Pancreas (tissue), 10 donors: Measurements from ENCODE around the gene ADCY3. TPM values are rescaled to one million over a fixed set of nuclear protein-coding genes. Genes with fewer than 3 reads are reported as not detected.

ENCODE experiments used
- ATAC-seq, 4 donors: fragments of 200-7000 bp; cut with Tn5 transposase; one replicate each; pipeline versions ENCODE4 v1.8.0 to v1.9.1; 2020; ENCODE audit warnings: mild to moderate bottlenecking in 4 of 4, moderate library complexity in 4 of 4
- DNase-seq, 6 donors: peaks; one replicate each; pipeline ENCODE4 v3.0.0-alpha.2; 2020
- FAIRE-seq: peaks from 2 replicates; lab custom pipeline; 2012; peaks lifted over from hg19 to GRCh38; lab: Jason Lieb, UNC
- H3K27ac ChIP-seq, 4 donors: fragments of 200-600 bp; sonication (generic); 1 replicate in 3 of 4; 2 replicates in 1 of 4; pipeline versions ENCODE4 v1.5.0 to v1.8.0; 2020
- H3K27me3 ChIP-seq, 4 donors: fragments of 200-600 bp; one replicate each; pipeline ENCODE4 v1.8.0; 2021
- H3K36me3 ChIP-seq, 3 donors: fragments of 200-600 bp; sonication (generic) in 1 of 3; one replicate each; pipeline versions ENCODE4 v1.5.0 to v1.8.0; 2020 to 2021
- H3K4me1 ChIP-seq, 3 donors: fragments of 200-600 bp; one replicate each; pipeline ENCODE4 v1.8.0; 2021
- H3K4me3 ChIP-seq, 4 donors: fragments of 200-600 bp; sonication (generic) in 2 of 4; one replicate each; pipeline versions ENCODE4 v1.5.0 to v1.8.0; 2020 to 2021
- H3K9me3 ChIP-seq, 4 donors: fragments of 200-600 bp; one replicate each; pipeline ENCODE4 v1.8.0; 2021
- CTCF ChIP-seq, 4 donors: fragments of 200-600 bp; sonication (generic) in 3 of 4; IDR thresholded peaks; one replicate each; pipeline versions ENCODE4 v1.5.0 to v1.8.0; 2021; ENCODE audit warnings: antibody characterized with exemption in 4 of 4
- WGBS, 2 donors: extraction: QIAGEN DNeasy Blood & Tissue Kit; methylation state at CpG; one replicate each; pipeline ENCODE4 v1.1.7; 2013; 5-methylcytosine and 5-hydroxymethylcytosine counted together
- intact Hi-C, 3 donors: fragments of 100-400 bp; cut with DNase I; formaldehyde crosslinking; loops; one replicate each; pipeline versions ENCODE4 v1.11.1 to v1.14.2; 2022
- polyA plus RNA-seq, 2 donors: library from polyadenylated mRNA; stranded (reverse); fragments of 200-250 nt; gene quantifications; one replicate each; pipeline ENCODE4 v1.2.3, GENCODE V29; 2013
- total RNA-seq, 6 donors: library from RNA; stranded (reverse); fragmentation: NEBNext Ultra II Directional in 4 of 6; extraction: Animal tissue kit (Norgen Biotek cat#: 25700) in 4 of 6; gene quantifications; one replicate each; pipeline versions ENCODE4 v1.2.1 to v1.2.4, GENCODE V29; 2021 to 2023
- donor health status: healthy with polysubstance abuse.
- donor health status: DM: no; HTN: no; CAD: no; lungs with moderate emphysema.
- donor health status: DM: no; HTN: no; CAD: no.
- donor health status: control.
- donor health status: control.
- donor health status: Bipolar disorder and iron deficiency.
- donor health status: DM: yes; HTN: yes; CAD: no.
- donor health status: DM: no; HTN: no; CAD: no.
- donor health status: DM: no; HTN: no; CAD: no.
- donor health status: DM: yes; HTN: yes; CAD: no.

The ADCY3 gene
- total and polyA plus RNA-seq, 8 donors: 4.7 to 29.4 (median 11.0) TPM

GRCh38 chr2:24924266-24924665 lies 4.2 kb upstream of the ADCY3 start:
- ATAC-seq (no peak), DNase-seq (no peak), FAIRE-seq (no peak)
- WGBS, 2 donors: 86 to 91% methylated on average over 5 of the region's 5 CpGs
- Histone ChIP-seq H3K27me3 (no peaks in the 10 kb centered on the region), H3K4me3 (no peak overlapping the region), H3K36me3 (no peaks in the 10 kb centered on the region), H3K9me3 (no peaks in the 10 kb centered on the region), H3K27ac (no peak overlapping the region), H3K4me1 (no peaks in the 10 kb centered on the region)
- intact Hi-C loops: no loop called here
- no peak for TF ChIP-seq CTCF (IDR thresholded peaks at IDR 0.05)

GRCh38 chr2:24923106-24923505 lies 3.1 kb upstream of the ADCY3 start:
- TF ChIP-seq CTCF (IDR thresholded peaks at IDR 0.05): no peak
- no peak for DNase-seq
- no peak for FAIRE-seq
- Histone ChIP-seq H3K4me1 (no peaks in the 10 kb centered on the region), H3K27ac (no peak overlapping the region), H3K36me3 (no peaks in the 10 kb centered on the region), H3K27me3 (no peaks in the 10 kb centered on the region), H3K4me3 (no peak overlapping the region), H3K9me3 (no peaks in the 10 kb centered on the region)
- ATAC-seq: no peak
- WGBS, 2 donors: 89 to 94% methylated on average over 10 of the region's 10 CpGs
- intact Hi-C loops: no loop called here

GRCh38 chr2:24922556-24922955 lies 2.5 kb upstream of the ADCY3 start:
- TF ChIP-seq CTCF (IDR thresholded peaks at IDR 0.05): no peak
- no peak for FAIRE-seq

DNA sequence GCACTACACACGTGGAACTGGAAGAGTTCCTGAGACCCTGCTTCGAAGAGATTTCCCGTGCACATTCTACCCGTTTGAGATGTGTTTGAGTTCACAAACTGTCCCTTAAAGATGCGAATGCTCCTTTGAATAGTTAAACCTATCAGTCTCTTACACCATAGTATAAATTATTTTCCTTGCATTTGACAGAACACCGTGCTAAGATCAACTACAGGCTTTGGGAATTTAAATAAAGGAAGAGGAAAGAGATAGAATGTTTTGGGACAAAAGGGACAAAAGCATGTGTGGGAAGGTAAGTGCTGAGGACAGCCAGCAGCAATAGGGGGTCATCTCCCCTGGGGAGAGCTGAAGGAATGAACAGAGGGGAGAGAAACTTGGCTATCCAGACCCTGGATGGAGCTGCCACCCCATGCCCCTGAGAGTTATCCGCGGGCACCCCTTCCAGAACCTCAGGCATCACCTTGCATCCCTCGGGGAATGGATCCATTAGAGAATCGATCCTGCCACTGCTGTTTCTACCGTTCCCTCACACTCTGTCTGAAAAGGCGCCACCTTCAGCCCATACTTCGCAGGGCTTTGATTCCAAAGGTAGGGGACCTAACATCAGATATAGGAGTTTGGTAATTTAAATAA lies 888 bp upstream of the ADCY3 start:
- H3K27me3 ChIP-seq: no peaks in the 10 kb centered on the region
- intact Hi-C loops: no loop called here
- FAIRE-seq (no peak), ATAC-seq (no peak), DNase-seq (no peak)
- H3K4me1 ChIP-seq: no peaks in the 10 kb centered on the region
- H3K9me3 ChIP-seq: no peaks in the 10 kb centered on the region
- TF ChIP-seq CTCF (IDR thresholded peaks at IDR 0.05): no peak
- no peak overlapping the region for H3K27ac ChIP-seq
- H3K4me3 ChIP-seq: peak overlapping the region; percentile 40 to 58 (median 52)
- WGBS, 2 donors: 25 to 27% methylated on average over 13 of the region's 13 CpGs
- H3K36me3 ChIP-seq: no peaks in the 10 kb centered on the region

More at GRCh38 chr2:24922556-24922955, 2.5 kb upstream of the ADCY3 start:
- intact Hi-C loops: no loop called here
- Histone ChIP-seq H3K9me3 (no peaks in the 10 kb centered on the region), H3K4me3 (no peak overlapping the region), H3K4me1 (no peaks in the 10 kb centered on the region), H3K36me3 (no peaks in the 10 kb centered on the region), H3K27me3 (no peaks in the 10 kb centered on the region), H3K27ac (no peak overlapping the region)
- ATAC-seq (no peak), DNase-seq (no peak)
- 96 to 100% methylated on average over 1 of the region's 1 CpG for WGBS, 2 donors

DNA sequence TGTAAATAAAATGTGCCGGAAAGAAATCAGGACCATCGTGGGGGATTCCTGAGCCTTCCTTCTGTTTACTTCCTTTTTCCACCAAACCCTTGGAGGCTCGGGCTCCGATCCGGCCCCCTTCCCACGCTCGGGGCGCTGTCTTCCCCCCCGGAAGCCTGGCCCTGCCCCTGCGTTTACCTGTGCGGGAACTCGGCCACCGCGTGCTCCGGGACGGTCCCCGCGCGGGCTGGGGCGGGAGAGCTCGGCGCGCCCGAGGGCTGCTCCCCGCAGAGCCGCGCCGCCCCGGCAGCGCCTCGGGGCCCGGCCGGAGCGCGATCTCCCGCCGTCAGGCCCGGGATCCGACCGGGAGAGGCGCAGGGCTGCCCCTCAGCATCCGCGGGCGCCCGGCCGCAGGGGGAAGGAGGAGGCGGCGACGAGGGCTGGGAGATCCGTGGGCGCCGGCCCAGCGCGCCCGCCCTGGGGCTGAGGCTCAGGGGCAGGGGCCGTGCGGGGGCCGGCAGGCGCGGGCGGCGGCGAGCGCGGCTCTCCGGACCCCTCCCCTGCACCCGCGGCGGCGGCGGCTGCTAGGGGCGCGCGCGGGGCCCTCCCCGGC lies 435 bp downstream of the ADCY3 start:
- DNase-seq (peak in 3 of 6 donors; percentile 14 to 69 (median 41)), FAIRE-seq (no peak), ATAC-seq (peak in 3 of 4 donors; percentile 19 to 58 (median 42))
- TF ChIP-seq CTCF (IDR thresholded peaks at IDR 0.05): no peak
- peak overlapping the region in 3 of 4 donors; percentile 40 to 58 (median 56) for H3K4me3 ChIP-seq
- H3K27ac ChIP-seq: no peak overlapping the region
- intact Hi-C loops: no loop called here
- H3K36me3 ChIP-seq: no peaks in the 10 kb centered on the region
- no peaks in the 10 kb centered on the region for H3K4me1 ChIP-seq
- no peaks in the 10 kb centered on the region for H3K27me3 ChIP-seq
- no peaks in the 10 kb centered on the region for H3K9me3 ChIP-seq
- WGBS, 2 donors: 3% methylated on average over 54 to 76 of the region's 76 CpGs
